Esophagus squamous epithelium (tissue), 5 donors: Measurements from ENCODE around the gene SOX12. TPM values are rescaled to one million over a fixed set of nuclear protein-coding genes. Genes with fewer than 3 reads are reported as not detected.
A peak's percentile ranks its signal among the peaks of the same experiment; 100 is the strongest.

Experiments used
- DNase-seq: peaks from one replicate; lab custom pipeline; 2025; lab: John Stamatoyannopoulos, UW
- H3K27ac ChIP-seq, 4 donors: fragments of 200-600 bp; sonication (generic); one replicate each; pipeline ENCODE4 v1.5.1; 2016 to 2019; ENCODE audit warnings: mild to moderate bottlenecking in 1 of 4
- H3K27me3 ChIP-seq, 4 donors: fragments of 200-600 bp; sonication (generic); 1 replicate in 3 of 4; 2 replicates in 1 of 4; pipeline versions ENCODE4 v1.5.1 to v1.6.0; 2017 to 2021; ENCODE audit warnings: antibody characterized with exemption in 1 of 4
- H3K36me3 ChIP-seq, 3 donors: fragments of 200-600 bp; sonication (generic); one replicate each; pipeline ENCODE4 v1.5.1; 2016 to 2019
- H3K4me1 ChIP-seq, 3 donors: fragments of 200-600 bp; sonication (generic); one replicate each; pipeline ENCODE4 v1.5.1; 2017 to 2019
- H3K4me3 ChIP-seq, 4 donors: fragments of 200-600 bp; sonication (generic); 1 replicate in 3 of 4; 2 replicates in 1 of 4; pipeline ENCODE4 v1.5.1; 2016 to 2019; ENCODE audit warnings: mild to moderate bottlenecking in 2 of 4, moderate library complexity in 1 of 4
- H3K9me3 ChIP-seq, 3 donors: fragments of 200-600 bp; sonication (generic); one replicate each; pipeline ENCODE4 v1.5.1; 2016 to 2019
- CTCF ChIP-seq, 6 experiments: fragments of 450-650 bp in 4 of 6; fragments of 200-600 bp in 2 of 6; sonication (generic) in 2 of 6; IDR thresholded peaks; one replicate each; pipeline ENCODE4 v1.5.1; 2016 to 2019; ENCODE audit warnings: antibody characterized with exemption in 6 of 6, mild to moderate bottlenecking in 4 of 6, moderate library complexity in 4 of 6
- POLR2A ChIP-seq, 4 donors: fragments of 450-650 bp; IDR thresholded peaks; one replicate each; pipeline ENCODE4 v1.6.1; 2017; ENCODE audit warnings: antibody characterized with exemption in 4 of 4, mild to moderate bottlenecking in 4 of 4, moderate library complexity in 3 of 4
- WGBS, 2 donors: methylation state at CpG; one replicate each; pipeline ENCODE4 v1.1.5; 2018; 5-methylcytosine and 5-hydroxymethylcytosine counted together
- intact Hi-C: fragments of 100-400 bp; cut with DNase I; formaldehyde crosslinking; loops from one replicate; pipeline ENCODE4 v1.15.0; 2022
- total RNA-seq, 4 donors: library from RNA; depleted of rRNA; stranded (reverse); fragments of >200 nt; gene quantifications; one replicate each; pipeline ENCODE4 v1.1.0, GENCODE V29; 2016
- donor health status: DM: yes; HTN: yes; CAD: no.

SOX12 gene
- total RNA-seq, 4 donors from 2014 or later = 2.1 to 3.8 (median 3.3) TPM

GRCh38 chr20:366041-366718 lies 40.8 kb downstream of the SOX12 start:
- Histone ChIP-seq H3K36me3 (no peaks in the 10 kb centered on the region), H3K4me1 (peaks cover 0 to 67% (median 17%) of the 10 kb centered on the region in 3 donors), H3K4me3 (no peak overlapping the region), H3K27ac (peak overlapping the region in 3 of 4 donors; percentile 23 to 68 (median 49)), H3K27me3 (no peaks in the 10 kb centered on the region), H3K9me3 (no peaks in the 10 kb centered on the region)
- 27 to 53% methylated on average over 5 of the region's 7 CpGs for WGBS, 2 donors
- DNase-seq = no peak
- intact Hi-C loops = no loop called here
- no peak for TF ChIP-seq CTCF (IDR thresholded peaks at IDR 0.05)
- TF ChIP-seq POLR2A (IDR thresholded peaks at IDR 0.05) = no peak

GRCh38 chr20:366719-367485 lies 41.5 kb downstream of the SOX12 start:
- Histone ChIP-seq H3K4me3 (no peak overlapping the region), H3K4me1 (peaks cover 6 to 67% (median 24%) of the 10 kb centered on the region in 3 donors), H3K27me3 (no peaks in the 10 kb centered on the region), H3K36me3 (no peaks in the 10 kb centered on the region), H3K27ac (peak overlapping the region in 3 of 4 donors; percentile 23 to 68 (median 49)), H3K9me3 (no peaks in the 10 kb centered on the region)
- no peak for DNase-seq
- WGBS, 2 donors = 65 to 75% methylated on average over 8 to 12 of the region's 13 CpGs
- TF ChIP-seq POLR2A (IDR thresholded peaks at IDR 0.05) (no peak), CTCF (IDR thresholded peaks at IDR 0.05) (no peak)
- intact Hi-C loops = no loop called here

DNA sequence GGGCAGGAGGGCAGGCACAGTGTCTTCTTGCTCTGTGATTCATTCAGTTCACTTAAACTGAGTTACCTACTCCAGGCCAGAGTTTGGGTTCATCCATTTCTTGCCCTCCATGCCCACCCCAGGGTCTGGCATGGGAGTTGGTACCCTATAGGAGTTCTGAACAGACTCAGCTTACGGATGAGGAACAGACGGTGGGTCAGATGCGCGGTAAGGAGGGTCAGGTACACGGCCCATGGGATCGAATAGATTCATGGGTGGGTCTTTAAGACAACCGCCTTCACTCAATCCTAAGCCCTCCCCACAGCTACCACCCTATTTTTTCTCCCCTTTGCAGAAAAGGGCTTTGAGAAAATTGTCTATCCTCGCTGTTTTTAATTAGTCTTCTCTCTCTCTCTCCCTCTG lies 42.1 kb downstream of the SOX12 start:
- WGBS, 2 donors = 83 to 91% methylated on average over 8 of the region's 8 CpGs
- H3K36me3 ChIP-seq = no peaks in the 10 kb centered on the region
- no peak overlapping the region for H3K27ac ChIP-seq
- H3K4me3 ChIP-seq = no peak overlapping the region
- intact Hi-C loops = no loop called here
- H3K4me1 ChIP-seq = peaks cover 11 to 67% (median 30%) of the 10 kb centered on the region in 3 donors
- TF ChIP-seq CTCF (IDR thresholded peaks at IDR 0.05) (no peak), POLR2A (IDR thresholded peaks at IDR 0.05) (no peak)
- no peak for DNase-seq
- H3K9me3 ChIP-seq = no peaks in the 10 kb centered on the region
- no peaks in the 10 kb centered on the region for H3K27me3 ChIP-seq

DNA sequence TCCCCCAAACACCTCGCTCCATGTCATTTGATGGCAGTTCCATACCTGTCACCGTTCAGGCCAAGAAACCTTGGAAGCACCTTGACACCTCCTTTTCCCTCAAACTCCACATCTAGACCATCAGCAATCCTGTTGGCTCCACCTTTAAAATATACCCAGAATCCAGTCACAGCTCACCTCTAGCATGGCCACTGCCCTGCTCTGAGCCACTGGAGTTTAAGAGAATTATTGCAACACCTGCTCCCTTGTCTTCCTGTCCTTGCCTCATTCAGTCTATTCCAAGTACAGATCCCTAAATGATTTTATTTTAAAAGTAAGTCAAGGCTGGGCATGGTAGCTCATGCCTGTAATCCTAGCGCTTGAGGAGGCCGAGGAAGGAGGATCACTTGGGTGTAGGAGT lies 43.6 kb downstream of the SOX12 start:
- no peaks in the 10 kb centered on the region for H3K27me3 ChIP-seq
- WGBS, 2 donors = 81 to 95% methylated on average over 4 of the region's 4 CpGs
- H3K36me3 ChIP-seq = no peaks in the 10 kb centered on the region
- intact Hi-C loops = no loop called here
- H3K9me3 ChIP-seq = no peaks in the 10 kb centered on the region
- no peak for DNase-seq
- peaks cover 20 to 66% (median 29%) of the 10 kb centered on the region in 3 donors for H3K4me1 ChIP-seq
- no peak overlapping the region for H3K27ac ChIP-seq
- no peak overlapping the region for H3K4me3 ChIP-seq
- no peak for TF ChIP-seq POLR2A (IDR thresholded peaks at IDR 0.05)
- TF ChIP-seq CTCF (IDR thresholded peaks at IDR 0.05) = no peak

- DNase-seq = no peak
- intact Hi-C loops = no loop called here
These were observed 44.8 kb downstream of the SOX12 start for GRCh38 chr20:370151-370600.

More at GRCh38 chr20:370151-370600, 44.8 kb downstream of the SOX12 start:
- WGBS, 2 donors = 75 to 78% methylated on average over 7 of the region's 7 CpGs
- Histone ChIP-seq H3K36me3 (no peaks in the 10 kb centered on the region), H3K27me3 (no peaks in the 10 kb centered on the region), H3K27ac (no peak overlapping the region), H3K9me3 (no peaks in the 10 kb centered on the region), H3K4me1 (peaks cover 20 to 53% (median 28%) of the 10 kb centered on the region in 3 donors), H3K4me3 (no peak overlapping the region)
- TF ChIP-seq CTCF (IDR thresholded peaks at IDR 0.05) = no peak
- no peak for TF ChIP-seq POLR2A (IDR thresholded peaks at IDR 0.05)
